Measurements from ENCODE around the gene WDFY2.

DNA sequence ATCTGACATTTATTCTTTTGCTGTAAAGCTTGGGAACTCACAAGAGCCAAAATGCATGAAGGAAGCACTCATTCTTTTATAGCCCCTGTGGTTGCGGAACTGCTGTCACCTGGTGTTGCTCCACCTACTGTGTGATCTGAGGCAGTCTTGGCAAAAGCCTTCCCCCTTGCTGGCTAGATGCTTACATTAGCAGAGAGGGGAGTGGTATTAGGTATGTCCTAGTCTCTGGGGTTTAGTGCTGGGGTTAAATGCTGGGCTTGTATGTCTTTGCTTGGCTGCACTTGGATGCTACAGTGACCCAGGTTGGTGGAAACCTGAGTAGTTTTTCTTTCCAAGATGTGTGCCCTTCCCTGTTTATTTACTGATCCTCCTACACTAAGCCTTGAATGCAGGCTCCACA, 99.3 kb downstream of the WDFY2 start:
- TF ChIP-seq, protein P1, sequence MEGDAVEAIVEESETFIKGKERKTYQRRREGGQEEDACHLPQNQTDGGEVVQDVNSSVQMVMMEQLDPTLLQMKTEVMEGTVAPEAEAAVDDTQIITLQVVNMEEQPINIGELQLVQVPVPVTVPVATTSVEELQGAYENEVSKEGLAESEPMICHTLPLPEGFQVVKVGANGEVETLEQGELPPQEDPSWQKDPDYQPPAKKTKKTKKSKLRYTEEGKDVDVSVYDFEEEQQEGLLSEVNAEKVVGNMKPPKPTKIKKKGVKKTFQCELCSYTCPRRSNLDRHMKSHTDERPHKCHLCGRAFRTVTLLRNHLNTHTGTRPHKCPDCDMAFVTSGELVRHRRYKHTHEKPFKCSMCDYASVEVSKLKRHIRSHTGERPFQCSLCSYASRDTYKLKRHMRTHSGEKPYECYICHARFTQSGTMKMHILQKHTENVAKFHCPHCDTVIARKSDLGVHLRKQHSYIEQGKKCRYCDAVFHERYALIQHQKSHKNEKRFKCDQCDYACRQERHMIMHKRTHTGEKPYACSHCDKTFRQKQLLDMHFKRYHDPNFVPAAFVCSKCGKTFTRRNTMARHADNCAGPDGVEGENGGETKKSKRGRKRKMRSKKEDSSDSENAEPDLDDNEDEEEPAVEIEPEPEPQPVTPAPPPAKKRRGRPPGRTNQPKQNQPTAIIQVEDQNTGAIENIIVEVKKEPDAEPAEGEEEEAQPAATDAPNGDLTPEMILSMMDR (IDR thresholded peaks at IDR 0.05; ENCODE audit: low read depth, low read length, missing input control), result no peak
- TF ChIP-seq, protein P2, sequence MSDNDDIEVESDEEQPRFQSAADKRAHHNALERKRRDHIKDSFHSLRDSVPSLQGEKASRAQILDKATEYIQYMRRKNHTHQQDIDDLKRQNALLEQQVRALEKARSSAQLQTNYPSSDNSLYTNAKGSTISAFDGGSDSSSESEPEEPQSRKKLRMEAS (IDR thresholded peaks at IDR 0.05), result no peak
- TF ChIP-seq REST (IDR thresholded peaks at IDR 0.05) (no peak), GABPA (IDR thresholded peaks at IDR 0.05 in 1 of 2, conservative IDR thresholded peaks at IDR 0.05 in 1 of 2) (no peak), JUND (IDR thresholded peaks at IDR 0.05) (no peak), TAF1 (conservative IDR thresholded peaks at IDR 0.05) (no peak), RAD21 (IDR thresholded peaks at IDR 0.05) (no peak), RXRA (IDR thresholded peaks at IDR 0.05) (no peak), HNF4A (conservative IDR thresholded peaks at IDR 0.05) (no peak), ZBTB33 (IDR thresholded peaks at IDR 0.05) (no peak), SP1 (IDR thresholded peaks at IDR 0.05) (no peak), FOXA1 (IDR thresholded peaks at IDR 0.05) (no peak), EGR1 (IDR thresholded peaks at IDR 0.05; ENCODE audit: low read depth in 2 of 2) (no peak), ATF3 (IDR thresholded peaks at IDR 0.05) (no peak)
